Amygdala (tissue), 56 donors: ENCODE measurements around the gene PWWP2B.

Source experiments
- DNase-seq, 56 donors: peaks; one replicate each; lab custom pipeline; 2025; lab: John Stamatoyannopoulos, UW

The PWWP2B gene

GRCh38 chr10:132392811-132393694 lies 3.9 kb upstream of the PWWP2B start:
- no peak for DNase-seq

GRCh38 chr10:132393695-132394181 lies 3.3 kb upstream of the PWWP2B start:
- DNase-seq = no peak

- no peak for DNase-seq
These were observed 2.7 kb upstream of the PWWP2B start for GRCh38 chr10:132394201-132394811.

GRCh38 chr10:132394936-132395703 lies 1.9 kb upstream of the PWWP2B start:
- DNase-seq = no peak

GRCh38 chr10:132395704-132396493 lies 1.1 kb upstream of the PWWP2B start:
- peak in 3 of 56 donors; percentile 31 to 54 (median 43) for DNase-seq

- DNase-seq = peak in 4 of 56 donors; percentile 24 to 55 (median 38)
These were observed 435 bp upstream of the PWWP2B start for GRCh38 chr10:132396494-132397035.

- peak in 5 of 56 donors; percentile 25 to 62 (median 40) for DNase-seq
These were observed 918 bp downstream of the PWWP2B start for GRCh38 chr10:132397671-132398565.

- no peak for DNase-seq
These were observed 1.6 kb downstream of the PWWP2B start for GRCh38 chr10:132398566-132398991.

GRCh38 chr10:132399117-132400035 lies 2.4 kb downstream of the PWWP2B start:
- DNase-seq = peak in 2 of 56 donors; percentile 28 to 36

- no peak for DNase-seq
These were observed 3.1 kb downstream of the PWWP2B start for GRCh38 chr10:132400041-132400546.

GRCh38 chr10:132400547-132401151 lies 3.6 kb downstream of the PWWP2B start:
- DNase-seq = no peak

- no peak for DNase-seq
These were observed 4.6 kb downstream of the PWWP2B start for GRCh38 chr10:132401401-132402118.

- DNase-seq = no peak
These were observed 5.8 kb downstream of the PWWP2B start for GRCh38 chr10:132402781-132403241.

- DNase-seq = no peak
These were observed 6.6 kb downstream of the PWWP2B start for GRCh38 chr10:132403511-132404168.

GRCh38 chr10:132404169-132404880 lies 7.3 kb downstream of the PWWP2B start:
- DNase-seq = no peak
